ENCODE data around the gene RHBDD2. TPM values are rescaled to one million over a fixed set of nuclear protein-coding genes. Genes with fewer than 3 reads are reported as not detected.

RHBDD2 gene
- total RNA-seq, 4 donors from 2014 or later: 28.5 to 52.1 (median 38.2) TPM

- H3K36me3 ChIP-seq: peaks cover 0 to under 1% of the 10 kb centered on the region in 2 donors
- H3K9me3 ChIP-seq: no peaks in the 10 kb centered on the region
- H3K27me3 ChIP-seq: no peaks in the 10 kb centered on the region
- H3K4me1 ChIP-seq: peaks cover 0 to 3% of the 10 kb centered on the region in 2 donors
- ATAC-seq: peak; percentile 27 to 35
- TF ChIP-seq POLR2A (IDR thresholded peaks at IDR 0.05) (no peak), CTCF (IDR thresholded peaks at IDR 0.05 in 4 of 5, conservative IDR thresholded peaks at IDR 0.05 in 1 of 5) (no peak)
- intact Hi-C loops (cut with DNase I; ENCODE audit: low total_unique reads): no loop called here
- DNase-seq: peak; percentile 19 to 51
- H3K4me3 ChIP-seq: no peak overlapping the region
- in situ Hi-C loops (cut with MboI; ENCODE audit: low sequenced_read_pairs in 4 of 4): no loop called here
- no peak overlapping the region for H3K27ac ChIP-seq
Observed at GRCh38 chr7:75892634-75893272, 13.9 kb downstream of the RHBDD2 start.

GRCh38 chr7:75896803-75897327, 18.0 kb downstream of the RHBDD2 start:
- H3K27ac ChIP-seq: no peak overlapping the region
- no peak for TF ChIP-seq CTCF (IDR thresholded peaks at IDR 0.05 in 4 of 5, conservative IDR thresholded peaks at IDR 0.05 in 1 of 5)
- TF ChIP-seq POLR2A (IDR thresholded peaks at IDR 0.05): no peak
- no peak for ATAC-seq
- H3K36me3 ChIP-seq: no peaks in the 10 kb centered on the region
- no peaks in the 10 kb centered on the region for H3K27me3 ChIP-seq
- no peaks in the 10 kb centered on the region for H3K9me3 ChIP-seq
- DNase-seq: no peak
- H3K4me1 ChIP-seq: no peaks in the 10 kb centered on the region
- intact Hi-C loops (cut with DNase I; ENCODE audit: low total_unique reads) (no loop called here), in situ Hi-C loops (cut with MboI; ENCODE audit: low sequenced_read_pairs in 4 of 4) (no loop called here)
- no peak overlapping the region for H3K4me3 ChIP-seq

GRCh38 chr7:75900617-75901315, 21.9 kb downstream of the RHBDD2 start:
- intact Hi-C loops (cut with DNase I; ENCODE audit: low total_unique reads) (no loop called here), in situ Hi-C loops (cut with MboI; ENCODE audit: low sequenced_read_pairs in 4 of 4) (no loop called here)
- Histone ChIP-seq H3K27me3 (no peaks in the 10 kb centered on the region), H3K4me1 (peaks cover 0 to 2% of the 10 kb centered on the region in 2 donors), H3K9me3 (no peaks in the 10 kb centered on the region), H3K36me3 (no peaks in the 10 kb centered on the region), H3K27ac (no peak overlapping the region), H3K4me3 (no peak overlapping the region)
- ATAC-seq (no peak), DNase-seq (no peak)
- TF ChIP-seq POLR2A (IDR thresholded peaks at IDR 0.05): no peak
- no peak for TF ChIP-seq CTCF (IDR thresholded peaks at IDR 0.05 in 4 of 5, conservative IDR thresholded peaks at IDR 0.05 in 1 of 5)

GRCh38 chr7:75905785-75906604, 27.2 kb downstream of the RHBDD2 start:
- Histone ChIP-seq H3K4me1 (peaks cover 0 to 8% of the 10 kb centered on the region in 2 donors), H3K4me3 (no peak overlapping the region), H3K27ac (peak overlapping the region; percentile 21 to 62 (median 40)), H3K9me3 (no peaks in the 10 kb centered on the region), H3K27me3 (no peaks in the 10 kb centered on the region), H3K36me3 (no peaks in the 10 kb centered on the region)
- ATAC-seq: peak; percentile 91 to 92
- no peak for TF ChIP-seq POLR2A (IDR thresholded peaks at IDR 0.05)
- TF ChIP-seq CTCF (IDR thresholded peaks at IDR 0.05 in 4 of 5, conservative IDR thresholded peaks at IDR 0.05 in 1 of 5): no peak
- in situ Hi-C loops (cut with MboI; ENCODE audit: low sequenced_read_pairs in 4 of 4): no loop called here
- peak; percentile 57 to 79 for DNase-seq
- intact Hi-C loops (cut with DNase I; ENCODE audit: low total_unique reads): no loop called here

All from gastrocnemius medialis (tissue), 4 donors.